Transverse colon (tissue), 4 donors: Measurements from ENCODE around the gene CD48. TPM values are rescaled to one million over a fixed set of nuclear protein-coding genes. Genes with fewer than 3 reads are reported as not detected.

Experiments
- DNase-seq: peaks from one replicate; pipeline ENCODE4 v3.0.0-alpha.2; 2019
- H3K27ac ChIP-seq, 4 donors: fragments of 200-600 bp; sonication (generic); 2 replicates each; pipeline ENCODE4 v1.5.1; 2016 to 2018; ENCODE audit warnings: inconsistent platforms in 4 of 4
- H3K27me3 ChIP-seq: fragments of 200-600 bp; sonication (generic); 2 replicates; pipeline ENCODE4 v1.5.1; 2017; ENCODE audit warnings: inconsistent platforms
- H3K36me3 ChIP-seq, 4 donors: fragments of 200-600 bp; sonication (generic); 2 replicates each; pipeline ENCODE4 v1.5.1; 2017 to 2019; ENCODE audit warnings: inconsistent platforms in 4 of 4
- H3K4me1 ChIP-seq, 4 donors: fragments of 200-600 bp; sonication (generic); 2 replicates each; pipeline ENCODE4 v1.5.1; 2017 to 2020; ENCODE audit warnings: inconsistent platforms in 4 of 4
- H3K4me3 ChIP-seq, 4 donors: fragments of 200-600 bp; sonication (generic); 1 replicate in 1 of 4; 2 replicates in 3 of 4; pipeline versions ENCODE4 v1.5.1 to v1.6.1; 2017 to 2019; ENCODE audit warnings: inconsistent platforms in 4 of 4
- H3K9me3 ChIP-seq, 2 donors: fragments of 200-600 bp; sonication (generic); 2 replicates each; pipeline ENCODE4 v1.5.1; 2017 to 2019; ENCODE audit warnings: inconsistent platforms in 2 of 2
- CTCF ChIP-seq, 5 experiments: fragments of 200-600 bp in 3 of 5; fragments of 450-650 bp in 2 of 5; sonication (generic) in 3 of 5; IDR thresholded peaks; 1 replicate in 2 of 5; 2 replicates in 3 of 5; pipeline ENCODE4 v1.5.1; 2016 to 2017; ENCODE audit warnings: antibody characterized with exemption in 5 of 5, inconsistent platforms in 3 of 5, mild to moderate bottlenecking in 2 of 5, moderate library complexity in 1 of 5
- EP300 ChIP-seq: sonication (generic); formaldehyde crosslinking; IDR thresholded peaks from one replicate; pipeline ENCODE4 v1.6.1; 2017; ENCODE audit warnings: antibody characterized with exemption, low read depth
- POLR2A ChIP-seq: fragments of 450-650 bp; IDR thresholded peaks from one replicate; pipeline ENCODE4 v1.6.1; 2016; ENCODE audit warnings: antibody characterized with exemption, mild to moderate bottlenecking, moderate library complexity
- POLR2AphosphoS5 ChIP-seq, 3 donors: sonication (generic); formaldehyde crosslinking; IDR thresholded peaks; one replicate each; pipeline ENCODE4 v1.6.1; 2016; ENCODE audit warnings: antibody characterized with exemption in 3 of 3
- WGBS, 2 donors: methylation state at CpG; one replicate each; pipeline ENCODE4 v1.1.5; 2018; ENCODE audit warnings: low coverage in 1 of 2; 5-methylcytosine and 5-hydroxymethylcytosine counted together
- in situ Hi-C, 4 donors: fragments of 200-750 bp; cut with MboI; loops; one replicate each; pipeline versions ENCODE4 v1.15.0 to v1.15.1; 2017; ENCODE audit warnings: low sequenced_read_pairs in 3 of 4, low pct_ligation_motif_present in 1 of 4, low pct_unique_long_range_greater_than_20kb in 1 of 4
- intact Hi-C: fragments of 100-400 bp; cut with DNase I; formaldehyde crosslinking; loops from one replicate; pipeline ENCODE4 v1.15.1; 2023; ENCODE audit warnings: low total_unique reads
- total RNA-seq, 4 donors: library from RNA; depleted of rRNA; stranded (reverse); fragments of >200 nt; gene quantifications; one replicate each; pipeline ENCODE4 v1.1.0, GENCODE V29; 2016

CD48 gene
- total RNA-seq, 4 donors from 2014 or later, result 7.5 to 31.3 (median 17.6) TPM; not detected in 1

- intact Hi-C loops (no loop called here), in situ Hi-C loops (no loop called here)
- Histone ChIP-seq H3K9me3 (no peaks in the 10 kb centered on the region), H3K36me3 (no peaks in the 10 kb centered on the region), H3K4me1 (peaks cover 0 to 10% (median 2%) of the 10 kb centered on the region in 4 donors), H3K27me3 (no peaks in the 10 kb centered on the region), H3K27ac (peak overlapping the region in 2 of 4 donors; percentile 17 to 37), H3K4me3 (no peak overlapping the region)
- no peak for DNase-seq
- WGBS, 2 donors, result 77 to 88% methylated on average over 2 of the region's 2 CpGs
- TF ChIP-seq POLR2AphosphoS5 (IDR thresholded peaks at IDR 0.05), result no peak
Observed at GRCh38 chr1:160640359-160641123, 71.1 kb downstream of the CD48 start.

GRCh38 chr1:160639652-160640051 is 72.0 kb downstream of the CD48 start:
- WGBS, 2 donors, result 30 to 41% methylated on average over 3 of the region's 3 CpGs
- Histone ChIP-seq H3K4me1 (peaks cover 0 to 10% (median 2%) of the 10 kb centered on the region in 4 donors), H3K9me3 (no peaks in the 10 kb centered on the region), H3K4me3 (no peak overlapping the region), H3K27ac (peak overlapping the region; percentile 5 to 54 (median 34)), H3K36me3 (no peaks in the 10 kb centered on the region), H3K27me3 (no peaks in the 10 kb centered on the region)
- TF ChIP-seq CTCF (IDR thresholded peaks at IDR 0.05) (no peak), POLR2A (no peak), POLR2AphosphoS5 (IDR thresholded peaks at IDR 0.05) (no peak), EP300 (no peak)
- intact Hi-C loops, result no loop called here
- in situ Hi-C loops, result no loop called here
- peak; percentile 37 for DNase-seq

- 87 to 95% methylated on average over 6 of the region's 6 CpGs for WGBS, 2 donors
- TF ChIP-seq EP300 (no peak), CTCF (IDR thresholded peaks at IDR 0.05) (no peak), POLR2A (no peak), POLR2AphosphoS5 (IDR thresholded peaks at IDR 0.05) (no peak)
- Histone ChIP-seq H3K27ac (peak overlapping the region; percentile 5 to 54 (median 35)), H3K4me1 (peaks cover 0 to 10% (median 2%) of the 10 kb centered on the region in 4 donors), H3K4me3 (no peak overlapping the region), H3K9me3 (no peaks in the 10 kb centered on the region), H3K36me3 (no peaks in the 10 kb centered on the region), H3K27me3 (no peaks in the 10 kb centered on the region)
- intact Hi-C loops (no loop called here), in situ Hi-C loops (no loop called here)
- DNase-seq, result no peak
Observed at GRCh38 chr1:160638926-160639325, 72.7 kb downstream of the CD48 start.

GRCh38 chr1:160638540-160638857 is 73.1 kb downstream of the CD48 start:
- Histone ChIP-seq H3K27me3 (no peaks in the 10 kb centered on the region), H3K9me3 (no peaks in the 10 kb centered on the region), H3K27ac (peak overlapping the region; percentile 5 to 54 (median 35)), H3K4me1 (peaks cover 0 to 10% (median 2%) of the 10 kb centered on the region in 4 donors), H3K4me3 (no peak overlapping the region), H3K36me3 (no peaks in the 10 kb centered on the region)
- no peak for DNase-seq
- TF ChIP-seq CTCF (IDR thresholded peaks at IDR 0.05) (no peak), POLR2A (no peak)
- WGBS, 2 donors, result 67 to 79% methylated on average over 3 of the region's 3 CpGs
- intact Hi-C loops (no loop called here), in situ Hi-C loops (no loop called here)
